Gastroesophageal sphincter (tissue), 4 donors: ENCODE data around the gene KRT6A. TPM values are rescaled to one million over a fixed set of nuclear protein-coding genes. Genes with fewer than 3 reads are reported as not detected.

Source experiments
- ATAC-seq: fragments of 150-250 bp; one replicate; pipeline ENCODE4 v1.9.1; 2016; ENCODE audit warnings: mild to moderate bottlenecking, moderate library complexity
- H3K27ac ChIP-seq, 4 donors: fragments of 200-600 bp; sonication (generic) in 3 of 4; 1 replicate in 3 of 4; 2 replicates in 1 of 4; pipeline ENCODE4 v1.5.1; 2016 to 2019
- H3K27me3 ChIP-seq: fragments of 200-600 bp; sonication (generic); one replicate; pipeline ENCODE4 v1.5.1; 2019
- H3K36me3 ChIP-seq, 2 donors: fragments of 200-600 bp; sonication (generic); one replicate each; pipeline ENCODE4 v1.5.1; 2019; ENCODE audit warnings: control low read depth in 1 of 2
- H3K4me1 ChIP-seq, 3 donors: fragments of 200-600 bp; sonication (generic); 1 replicate in 2 of 3; 2 replicates in 1 of 3; pipeline ENCODE4 v1.5.1; 2016 to 2019; ENCODE audit warnings: control low read depth in 2 of 3
- H3K4me3 ChIP-seq, 2 donors: fragments of 200-600 bp; sonication (generic); one replicate each; pipeline ENCODE4 v1.5.1; 2019; ENCODE audit warnings: mild to moderate bottlenecking in 1 of 2, moderate library complexity in 1 of 2
- H3K9me3 ChIP-seq, 3 donors: fragments of 200-600 bp; sonication (generic); one replicate each; pipeline ENCODE4 v1.5.1; 2017 to 2019; ENCODE audit warnings: control low read depth in 2 of 3
- EP300 ChIP-seq: sonication (generic); formaldehyde crosslinking; IDR thresholded peaks from one replicate; pipeline ENCODE4 v1.6.1; 2017; ENCODE audit warnings: antibody characterized with exemption, mild to moderate bottlenecking
- POLR2A ChIP-seq, 2 donors: fragments of 450-650 bp; IDR thresholded peaks; one replicate each; pipeline ENCODE4 v1.6.1; 2017; ENCODE audit warnings: antibody characterized with exemption in 2 of 2, mild to moderate bottlenecking in 2 of 2, moderate library complexity in 1 of 2
- POLR2AphosphoS5 ChIP-seq: sonication (generic); formaldehyde crosslinking; IDR thresholded peaks from one replicate; pipeline ENCODE4 v1.6.1; 2017; ENCODE audit warnings: antibody characterized with exemption
- WGBS, 2 donors: methylation state at CpG; one replicate each; pipeline ENCODE4 v1.1.5; 2018; ENCODE audit warnings: low coverage in 1 of 2; 5-methylcytosine and 5-hydroxymethylcytosine counted together
- total RNA-seq, 4 donors: library from RNA; depleted of rRNA; stranded (reverse); fragments of >200 nt; gene quantifications; one replicate each; pipeline ENCODE4 v1.1.0, GENCODE V29; 2016
- TF ChIP-seq, protein P1 (sequence below), 4 experiments: fragments of 200-600 bp in 2 of 4; fragments of 450-650 bp in 2 of 4; sonication (generic) in 1 of 4; IDR thresholded peaks; one replicate each; pipeline ENCODE4 v1.5.1; 2017 to 2019; ENCODE audit warnings: antibody characterized with exemption in 4 of 4, mild to moderate bottlenecking in 2 of 4, moderate library complexity in 2 of 4

The KRT6A gene
- total RNA-seq, 4 donors from 2014 or later, result 2.7 to 713 (median 61.8) TPM

DNA sequence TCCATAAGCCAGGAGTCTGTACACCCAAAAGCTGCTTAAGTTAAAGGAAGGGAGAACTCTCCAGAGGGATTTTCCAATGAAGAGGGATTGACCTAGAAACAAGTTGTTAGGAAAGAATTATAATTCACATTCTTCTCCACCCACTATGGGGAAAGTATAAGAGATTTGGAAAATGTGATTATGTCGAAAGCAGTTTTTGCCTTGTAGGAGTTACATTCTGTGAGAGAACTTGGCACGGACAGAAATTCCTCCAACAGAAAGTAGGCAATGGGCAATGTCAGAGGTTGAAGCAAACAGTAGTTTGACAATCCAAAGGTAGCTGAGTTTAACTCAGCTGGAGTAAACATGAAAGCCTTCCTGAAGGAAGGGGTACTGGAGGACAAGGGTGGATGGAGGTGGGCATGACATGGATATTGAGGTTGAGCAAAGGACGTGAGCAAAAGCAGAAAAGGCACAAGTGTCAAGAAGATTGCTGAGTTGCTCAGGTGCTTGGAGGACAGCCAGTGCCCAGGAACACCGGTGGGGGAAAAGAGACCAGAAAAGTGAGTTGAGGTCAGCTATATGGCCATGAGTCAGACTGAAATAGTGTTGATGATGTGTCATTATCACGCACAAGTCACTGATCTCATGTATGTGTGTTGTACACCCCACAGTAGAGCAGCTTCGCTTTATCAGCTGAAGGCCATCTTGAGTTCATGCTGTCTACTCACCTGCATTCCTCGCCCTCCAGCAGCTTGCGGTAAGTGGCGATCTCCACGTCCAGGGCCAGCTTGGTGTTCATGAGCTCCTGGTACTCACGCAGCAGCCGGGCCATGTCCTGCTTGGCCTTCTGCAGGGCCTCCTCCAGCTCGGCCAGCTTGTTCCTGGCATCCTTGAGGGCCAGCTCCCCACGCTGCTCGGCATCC is 23.1 kb upstream of the KRT6A start:
- Histone ChIP-seq H3K9me3 (no peaks in the 10 kb centered on the region), H3K36me3 (no peaks in the 10 kb centered on the region), H3K4me3 (no peak overlapping the region), H3K4me1 (no peaks in the 10 kb centered on the region), H3K27ac (no peak overlapping the region), H3K27me3 (peaks cover 11% of the 10 kb centered on the region)
- TF ChIP-seq, protein P1, sequence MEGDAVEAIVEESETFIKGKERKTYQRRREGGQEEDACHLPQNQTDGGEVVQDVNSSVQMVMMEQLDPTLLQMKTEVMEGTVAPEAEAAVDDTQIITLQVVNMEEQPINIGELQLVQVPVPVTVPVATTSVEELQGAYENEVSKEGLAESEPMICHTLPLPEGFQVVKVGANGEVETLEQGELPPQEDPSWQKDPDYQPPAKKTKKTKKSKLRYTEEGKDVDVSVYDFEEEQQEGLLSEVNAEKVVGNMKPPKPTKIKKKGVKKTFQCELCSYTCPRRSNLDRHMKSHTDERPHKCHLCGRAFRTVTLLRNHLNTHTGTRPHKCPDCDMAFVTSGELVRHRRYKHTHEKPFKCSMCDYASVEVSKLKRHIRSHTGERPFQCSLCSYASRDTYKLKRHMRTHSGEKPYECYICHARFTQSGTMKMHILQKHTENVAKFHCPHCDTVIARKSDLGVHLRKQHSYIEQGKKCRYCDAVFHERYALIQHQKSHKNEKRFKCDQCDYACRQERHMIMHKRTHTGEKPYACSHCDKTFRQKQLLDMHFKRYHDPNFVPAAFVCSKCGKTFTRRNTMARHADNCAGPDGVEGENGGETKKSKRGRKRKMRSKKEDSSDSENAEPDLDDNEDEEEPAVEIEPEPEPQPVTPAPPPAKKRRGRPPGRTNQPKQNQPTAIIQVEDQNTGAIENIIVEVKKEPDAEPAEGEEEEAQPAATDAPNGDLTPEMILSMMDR (IDR thresholded peaks at IDR 0.05), result no peak
- TF ChIP-seq POLR2A (IDR thresholded peaks at IDR 0.05) (no peak), EP300 (no peak)
- ATAC-seq, result no peak
- WGBS, 2 donors, result 57 to 67% methylated on average over 1 to 5 of the region's 15 CpGs

DNA sequence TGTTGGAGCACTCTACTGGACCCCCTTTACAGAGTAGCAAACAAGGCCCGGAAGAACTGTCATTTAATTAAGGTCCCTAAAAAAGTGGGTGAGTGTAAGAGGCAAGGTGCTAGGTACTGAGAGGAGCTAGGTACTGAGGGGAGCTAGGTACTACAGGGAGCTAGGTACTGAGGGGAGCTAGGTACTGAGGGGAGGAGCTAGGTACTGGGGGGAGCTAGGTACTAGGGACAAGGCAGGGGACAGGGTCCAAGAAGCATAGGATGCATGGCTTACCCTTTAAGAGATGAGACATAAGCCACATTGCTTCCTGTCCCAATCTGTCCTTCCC is 22.2 kb upstream of the KRT6A start:
- no peak overlapping the region for H3K27ac ChIP-seq
- TF ChIP-seq EP300, result no peak
- no peak for TF ChIP-seq POLR2AphosphoS5
- no peak for TF ChIP-seq POLR2A (IDR thresholded peaks at IDR 0.05)
- TF ChIP-seq, protein P1 (IDR thresholded peaks at IDR 0.05), result no peak
- H3K9me3 ChIP-seq, result peaks cover 0 to 3% (median 0%) of the 10 kb centered on the region in 3 donors
- no peaks in the 10 kb centered on the region for H3K4me1 ChIP-seq
- ATAC-seq, result no peak
- H3K4me3 ChIP-seq, result no peak overlapping the region
- 80% methylated on average over 1 of the region's 1 CpG; no CpG with 5 or more reads in 1 of the 2 donors for WGBS, 2 donors
- H3K27me3 ChIP-seq, result peaks cover 14% of the 10 kb centered on the region
- no peaks in the 10 kb centered on the region for H3K36me3 ChIP-seq

DNA sequence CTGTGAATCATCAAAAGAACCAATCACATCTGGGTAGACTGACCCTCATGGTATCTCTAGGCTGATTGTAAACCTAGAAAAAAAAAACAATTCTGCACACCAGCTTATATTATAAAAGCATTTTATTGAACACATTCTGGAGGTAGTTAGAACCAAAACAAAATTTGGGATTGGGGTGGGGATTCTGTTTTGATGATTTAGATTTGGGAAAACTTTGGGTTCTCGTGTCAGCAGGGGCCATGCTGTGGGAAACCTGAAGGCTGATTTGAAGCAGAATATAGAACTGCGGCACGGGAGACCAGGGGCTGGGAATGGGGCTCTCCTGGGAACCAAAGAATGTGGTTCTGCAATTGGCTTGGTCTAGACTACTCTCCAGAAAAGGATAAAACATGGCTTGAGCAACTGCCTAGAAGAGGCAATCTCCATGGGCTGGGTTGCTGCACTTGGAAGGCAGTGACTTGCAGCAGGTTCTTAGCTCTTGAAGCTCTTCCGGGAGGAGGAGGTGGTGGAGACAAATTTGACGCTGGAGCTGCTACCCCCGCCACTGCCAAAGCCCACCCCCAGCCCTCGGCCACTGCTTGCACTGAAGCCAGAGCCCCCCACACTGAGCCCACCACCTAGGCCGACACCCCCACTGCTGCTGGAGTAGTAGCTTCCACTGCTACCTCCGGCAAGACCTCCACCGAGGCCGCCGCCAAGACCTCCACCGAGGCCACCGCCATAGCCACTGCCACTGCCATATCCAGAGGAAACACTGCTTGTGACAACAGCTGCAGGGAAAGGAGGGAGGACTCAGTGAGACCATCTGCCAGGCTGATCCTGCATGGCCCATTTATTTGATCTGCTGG is 21.6 kb upstream of the KRT6A start:
- peaks cover 0 to 4% (median 0%) of the 10 kb centered on the region in 3 donors for H3K9me3 ChIP-seq
- peaks cover 11% of the 10 kb centered on the region for H3K27me3 ChIP-seq
- H3K36me3 ChIP-seq, result no peaks in the 10 kb centered on the region
- H3K27ac ChIP-seq, result no peak overlapping the region
- TF ChIP-seq POLR2AphosphoS5 (no peak), POLR2A (IDR thresholded peaks at IDR 0.05) (no peak), EP300 (no peak)
- TF ChIP-seq, protein P1 (IDR thresholded peaks at IDR 0.05), result no peak
- ATAC-seq, result no peak
- no peak overlapping the region for H3K4me3 ChIP-seq
- WGBS, 2 donors, result 60 to 93% methylated on average over 1 to 6 of the region's 14 CpGs
- no peaks in the 10 kb centered on the region for H3K4me1 ChIP-seq

DNA sequence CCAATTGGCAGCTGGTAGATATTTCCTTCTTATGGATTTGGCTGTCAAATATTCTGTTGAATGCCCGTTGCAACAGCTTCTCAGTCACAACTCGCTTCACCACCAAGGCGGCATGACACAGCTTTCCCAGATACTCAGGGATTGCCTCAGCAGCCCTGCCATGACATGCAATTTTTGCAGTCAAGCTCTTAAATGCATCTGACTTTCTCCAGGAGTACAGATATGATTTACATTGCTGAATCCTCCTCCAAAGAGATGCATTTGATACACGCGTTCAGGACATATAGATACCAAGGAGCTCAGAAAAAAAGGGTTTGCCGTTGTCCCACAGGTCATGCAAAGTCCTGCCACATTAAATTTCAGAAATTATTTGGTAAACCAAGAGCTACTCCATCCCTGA is 20.7 kb upstream of the KRT6A start:
- Histone ChIP-seq H3K36me3 (no peaks in the 10 kb centered on the region), H3K27me3 (peaks cover 6% of the 10 kb centered on the region), H3K27ac (no peak overlapping the region), H3K9me3 (peaks cover 0 to 4% (median 0%) of the 10 kb centered on the region in 3 donors), H3K4me3 (no peak overlapping the region), H3K4me1 (no peaks in the 10 kb centered on the region)
- no peak for TF ChIP-seq POLR2AphosphoS5
- no peak for TF ChIP-seq POLR2A (IDR thresholded peaks at IDR 0.05)
- WGBS, 2 donors, result 81 to 91% methylated on average over 3 to 6 of the region's 6 CpGs
- no peak for ATAC-seq

DNA sequence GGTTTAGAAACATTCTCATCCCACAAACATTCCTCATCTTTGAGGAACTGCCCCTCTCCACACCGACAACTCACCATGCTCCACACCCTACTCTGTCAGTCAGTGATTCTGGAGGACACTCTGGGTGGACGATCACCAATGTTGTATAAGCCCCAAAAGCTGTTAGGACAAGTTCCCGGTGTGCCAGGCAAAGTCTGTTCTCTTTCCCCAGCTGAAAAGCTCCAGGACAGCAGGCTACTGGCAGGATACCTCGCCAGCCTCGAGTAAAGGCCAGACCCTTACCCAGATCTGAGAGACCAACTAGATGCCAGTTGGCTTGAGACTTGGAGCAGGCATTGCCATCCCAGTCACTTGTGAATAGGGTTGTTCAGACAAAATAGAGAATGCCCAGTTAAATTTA is 15.2 kb upstream of the KRT6A start:
- no peak overlapping the region for H3K27ac ChIP-seq
- H3K36me3 ChIP-seq, result no peaks in the 10 kb centered on the region
- peaks cover 13% of the 10 kb centered on the region for H3K27me3 ChIP-seq
- H3K4me3 ChIP-seq, result no peak overlapping the region
- no peak for ATAC-seq
- WGBS, 2 donors, result 80% methylated on average over 2 of the region's 5 CpGs; no CpG with 5 or more reads in 1 of the 2 donors
- H3K9me3 ChIP-seq, result peaks cover 0 to 4% (median 0%) of the 10 kb centered on the region in 3 donors
- TF ChIP-seq, protein P1 (IDR thresholded peaks at IDR 0.05), result no peak
- TF ChIP-seq POLR2A (IDR thresholded peaks at IDR 0.05) (no peak), POLR2AphosphoS5 (no peak), EP300 (no peak)
- no peaks in the 10 kb centered on the region for H3K4me1 ChIP-seq
